ENCODE data around the gene CAPN13.

GRCh38 chr2:30678410-30679137 lies 128.7 kb downstream of the CAPN13 start:
- no peak for TF ChIP-seq CTCF (IDR thresholded peaks at IDR 0.05)
- no peak for TF ChIP-seq POLR2A (IDR thresholded peaks at IDR 0.05)

Data from heart left ventricle (tissue), 13 donors.